Hepatocyte (in vitro differentiated cells): ENCODE measurements around the gene POLE2. TPM values are rescaled to one million over a fixed set of nuclear protein-coding genes. Genes with fewer than 3 reads are reported as not detected.
"Not testable (repeated sequence)": the region's sequence is repeated elsewhere in the genome, so short reads cannot be mapped to it uniquely, and the experiment has no call there.

Source experiments
- DNase-seq: peaks from one replicate; pipeline ENCODE4 v3.0.0-alpha.2; 2016; ENCODE audit warnings: low spot score
- H2AFZ ChIP-seq: fragments of 200-600 bp; sonication (generic); 2 replicates; pipeline ENCODE4 v1.6.0; 2016; ENCODE audit warnings: antibody characterized with exemption, mild to moderate bottlenecking
- H3K27ac ChIP-seq: fragments of 200-600 bp; sonication (generic); 2 replicates; pipeline ENCODE4 v1.5.1; 2016; ENCODE audit warnings: mild to moderate bottlenecking
- H3K27me3 ChIP-seq: fragments of 200-600 bp; sonication (generic); 2 replicates; pipeline ENCODE4 v1.6.1; 2016
- H3K36me3 ChIP-seq: fragments of 200-600 bp; sonication (generic); replicated peaks from 2 replicates; pipeline ENCODE4 v1.5.1; 2016; ENCODE audit warnings: low read depth; ENCODE audit not compliant: insufficient read depth
- H3K4me1 ChIP-seq: fragments of 200-600 bp; sonication (generic); 2 replicates; pipeline ENCODE4 v1.5.1; 2016; ENCODE audit warnings: mild to moderate bottlenecking, moderate library complexity; ENCODE audit not compliant: insufficient read depth
- H3K4me2 ChIP-seq: fragments of 200-600 bp; sonication (generic); 2 replicates; pipeline ENCODE4 v1.6.0; 2016
- H3K4me3 ChIP-seq: fragments of 200-600 bp; sonication (generic); 2 replicates; pipeline ENCODE4 v1.5.1; 2016; ENCODE audit warnings: mild to moderate bottlenecking
- H3K79me2 ChIP-seq: fragments of 200-600 bp; sonication (generic); 2 replicates; pipeline ENCODE4 v1.6.0; 2017; ENCODE audit warnings: mild to moderate bottlenecking
- H3K9me2 ChIP-seq: fragments of 200-600 bp; sonication (generic); replicated peaks from 2 replicates; pipeline ENCODE4 v1.6.0; 2017; ENCODE audit warnings: mild to moderate bottlenecking; ENCODE audit not compliant: insufficient read depth
- H3K9me3 ChIP-seq: fragments of 200-600 bp; sonication (generic); 2 replicates; pipeline ENCODE4 v1.5.1; 2016; ENCODE audit warnings: low read depth, mild to moderate bottlenecking
- H4K20me1 ChIP-seq: fragments of 200-600 bp; sonication (generic); 2 replicates; pipeline ENCODE4 v1.6.0; 2016; ENCODE audit warnings: mild to moderate bottlenecking; ENCODE audit not compliant: insufficient read depth, poor library complexity, severe bottlenecking
- EZH2 ChIP-seq: fragments of 200-600 bp; sonication (generic); IDR thresholded peaks from 2 replicates; pipeline ENCODE4 v1.6.1; 2016; ENCODE audit warnings: antibody characterized with exemption, mild to moderate bottlenecking, borderline replicate concordance
- EZH2phosphoT487 ChIP-seq: fragments of 200-600 bp; sonication (generic); IDR thresholded peaks from one replicate; pipeline ENCODE4 v1.6.1; 2018; ENCODE audit warnings: antibody characterized with exemption, mild to moderate bottlenecking, low read depth, moderate library complexity; ENCODE audit not compliant: unreplicated experiment, severe bottlenecking
- WGBS: methylation state at CpG from one replicate; pipeline ENCODE4 v1.1.6; 2016; ENCODE audit warnings: low lambda C conversion rate; ENCODE audit errors: missing lambda C conversion rate; 5-methylcytosine and 5-hydroxymethylcytosine counted together
- polyA plus RNA-seq: library from polyadenylated mRNA; unstranded; fragments of >200 nt; fragmentation: Nextera tagmentation; extraction: Ambion mirVana; gene quantifications from 2 replicates; pipeline ENCODE4 v1.2.1, GENCODE V29; 2016
- total RNA-seq: library from RNA; depleted of rRNA; stranded (reverse); fragments of >200 nt; gene quantifications from 2 replicates; pipeline ENCODE4 v1.2.3, GENCODE V29; 2014
- TF ChIP-seq, protein P1 (sequence below): fragments of 200-600 bp; sonication (generic); IDR thresholded peaks from 2 replicates; pipeline ENCODE4 v1.5.1; 2016; ENCODE audit warnings: antibody characterized with exemption, mild to moderate bottlenecking; ENCODE audit not compliant: poor library complexity

The POLE2 gene
- total and polyA plus RNA-seq, 2 experiments from 2014 or later, result 3.9 to 7.6 TPM

DNA sequence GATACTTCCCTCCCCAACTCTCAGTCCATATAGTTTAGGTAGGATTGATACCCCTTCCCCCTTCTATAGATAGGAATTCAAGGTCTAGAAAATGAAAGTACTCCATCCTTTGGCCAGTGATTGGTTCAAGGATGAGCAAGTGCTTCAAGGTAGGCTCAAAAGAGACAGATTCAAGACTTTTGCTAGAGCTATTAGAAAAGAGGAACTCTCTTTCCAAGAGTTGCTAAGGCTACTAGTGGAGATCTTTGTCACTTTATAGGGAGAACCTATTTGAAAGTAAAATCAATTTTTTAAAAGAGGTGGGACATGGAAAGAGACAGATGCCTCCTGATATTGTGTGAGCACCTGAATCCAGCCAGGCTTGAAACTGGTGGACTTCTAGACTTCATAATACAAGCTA, 17.5 kb downstream of the POLE2 start:
- Histone ChIP-seq H4K20me1 (no peaks in the 10 kb centered on the region), H3K4me3 (no peak overlapping the region), H3K4me1 (no peaks in the 10 kb centered on the region), H2AFZ (no peak overlapping the region), H3K9me2 (no peaks in the 10 kb centered on the region), H3K9me3 (no peaks in the 10 kb centered on the region), H3K27ac (no peak overlapping the region), H3K4me2 (no peak overlapping the region), H3K27me3 (no peaks in the 10 kb centered on the region), H3K36me3 (no peaks in the 10 kb centered on the region), H3K79me2 (no peaks in the 10 kb centered on the region)
- no peak for DNase-seq
- TF ChIP-seq EZH2phosphoT487 (no peak), EZH2 (no peak)
- TF ChIP-seq, protein P1, sequence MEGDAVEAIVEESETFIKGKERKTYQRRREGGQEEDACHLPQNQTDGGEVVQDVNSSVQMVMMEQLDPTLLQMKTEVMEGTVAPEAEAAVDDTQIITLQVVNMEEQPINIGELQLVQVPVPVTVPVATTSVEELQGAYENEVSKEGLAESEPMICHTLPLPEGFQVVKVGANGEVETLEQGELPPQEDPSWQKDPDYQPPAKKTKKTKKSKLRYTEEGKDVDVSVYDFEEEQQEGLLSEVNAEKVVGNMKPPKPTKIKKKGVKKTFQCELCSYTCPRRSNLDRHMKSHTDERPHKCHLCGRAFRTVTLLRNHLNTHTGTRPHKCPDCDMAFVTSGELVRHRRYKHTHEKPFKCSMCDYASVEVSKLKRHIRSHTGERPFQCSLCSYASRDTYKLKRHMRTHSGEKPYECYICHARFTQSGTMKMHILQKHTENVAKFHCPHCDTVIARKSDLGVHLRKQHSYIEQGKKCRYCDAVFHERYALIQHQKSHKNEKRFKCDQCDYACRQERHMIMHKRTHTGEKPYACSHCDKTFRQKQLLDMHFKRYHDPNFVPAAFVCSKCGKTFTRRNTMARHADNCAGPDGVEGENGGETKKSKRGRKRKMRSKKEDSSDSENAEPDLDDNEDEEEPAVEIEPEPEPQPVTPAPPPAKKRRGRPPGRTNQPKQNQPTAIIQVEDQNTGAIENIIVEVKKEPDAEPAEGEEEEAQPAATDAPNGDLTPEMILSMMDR, result no peak

DNA sequence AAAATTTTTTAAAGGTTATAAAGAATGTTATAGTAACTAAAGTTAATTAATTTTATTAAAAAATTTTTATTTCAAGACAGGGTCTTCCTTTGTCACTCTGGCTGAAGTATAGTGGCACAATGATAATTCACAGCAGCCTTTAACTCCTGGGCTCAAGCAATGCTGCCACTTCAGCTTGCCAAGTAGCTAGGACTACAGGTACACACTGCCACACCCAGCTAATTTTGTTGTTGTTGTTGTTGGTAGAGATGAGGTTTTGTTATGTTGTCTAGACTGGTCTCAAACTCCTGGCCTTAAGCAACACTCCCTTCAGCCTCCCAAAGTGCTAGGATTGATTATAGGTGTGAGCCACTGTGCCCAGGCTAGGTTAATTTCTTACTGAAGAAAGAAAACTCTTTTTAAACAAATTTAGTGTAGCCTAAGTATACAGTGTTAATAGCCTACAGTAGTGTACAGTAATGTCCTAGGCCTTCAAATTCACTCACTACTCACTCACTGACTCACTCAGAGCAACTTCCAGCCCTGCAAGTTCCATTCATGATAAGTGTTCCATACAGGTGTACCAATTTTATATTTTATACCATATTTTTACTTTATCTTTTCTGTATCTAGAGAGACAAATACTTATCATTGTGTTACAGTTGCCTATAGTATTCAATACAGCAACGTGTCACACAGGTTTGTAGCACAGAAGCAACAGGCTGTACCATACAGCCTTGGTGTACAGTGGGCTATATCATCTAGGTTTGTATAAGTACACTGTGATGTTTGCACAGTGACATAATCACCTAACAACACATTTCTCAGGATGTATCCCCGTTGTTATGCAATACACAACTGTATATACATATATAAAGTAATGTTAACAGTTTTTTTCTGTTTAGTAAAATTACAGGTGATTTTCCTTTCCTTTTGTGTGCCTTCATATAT, 28.2 kb downstream of the POLE2 start:
- no peaks in the 10 kb centered on the region for H3K27me3 ChIP-seq
- DNase-seq, result no peak
- no peak overlapping the region for H2AFZ ChIP-seq
- H3K4me1 ChIP-seq, result no peaks in the 10 kb centered on the region
- H3K36me3 ChIP-seq, result no peaks in the 10 kb centered on the region
- 65% methylated on average over 2 of the region's 2 CpGs for WGBS
- H3K27ac ChIP-seq, result peak overlapping the region; percentile 26
- H3K4me2 ChIP-seq, result no peak overlapping the region
- peaks cover 2% of the 10 kb centered on the region for H3K79me2 ChIP-seq
- TF ChIP-seq EZH2, result no peak
- TF ChIP-seq, protein P1, result no peak
- no peaks in the 10 kb centered on the region for H3K9me2 ChIP-seq
- no peak overlapping the region for H3K4me3 ChIP-seq
- H4K20me1 ChIP-seq, result no peaks in the 10 kb centered on the region
- no peaks in the 10 kb centered on the region for H3K9me3 ChIP-seq

DNA sequence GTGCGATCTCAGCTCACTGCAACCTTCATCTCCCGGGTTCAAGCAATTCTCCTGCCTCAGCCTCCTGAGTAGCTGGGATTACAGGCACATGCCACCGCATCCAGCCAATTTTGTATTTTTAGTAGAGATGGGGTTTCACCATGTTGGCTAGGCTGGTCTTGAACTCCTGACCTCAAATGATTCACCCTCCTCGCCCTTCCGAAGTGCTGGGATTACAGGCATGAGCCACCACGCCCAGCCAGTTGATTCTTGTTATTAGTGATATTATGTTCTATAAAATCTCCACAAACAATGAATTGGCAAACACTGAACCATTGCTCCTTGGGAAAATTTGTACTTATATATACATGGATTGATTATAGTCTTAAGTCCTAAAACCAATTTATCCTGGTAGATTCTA, 30.5 kb downstream of the POLE2 start:
- H3K9me2 ChIP-seq, H3K4me1 ChIP-seq, H3K36me3 ChIP-seq, H4K20me1 ChIP-seq, H3K79me2 ChIP-seq, H3K9me3 ChIP-seq, H3K27me3 ChIP-seq, H2AFZ ChIP-seq, DNase-seq, H3K4me2 ChIP-seq, H3K4me3 ChIP-seq, H3K27ac ChIP-seq: not testable (repeated sequence)
- WGBS, result 93% methylated on average over 5 of the region's 6 CpGs

DNA sequence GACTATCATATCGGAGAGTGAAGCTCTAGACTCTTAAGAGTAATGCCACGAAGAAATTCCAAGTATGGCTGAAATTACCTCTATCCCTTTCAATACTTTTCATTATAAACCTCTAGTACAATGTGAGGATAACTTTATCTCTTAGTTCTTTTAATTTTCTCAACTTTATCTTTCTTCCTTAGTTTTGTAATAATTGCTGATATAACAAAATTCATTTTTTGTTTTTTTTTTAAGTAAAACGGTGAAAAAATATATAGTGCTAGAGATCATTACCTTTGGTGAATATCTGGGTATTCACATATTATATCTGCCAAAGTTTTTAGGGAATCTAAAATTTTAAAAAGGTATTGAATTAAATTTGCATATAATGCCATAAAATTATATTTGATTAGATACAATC, 33.5 kb downstream of the POLE2 start:
- H2AFZ ChIP-seq, result no peak overlapping the region
- no peak for DNase-seq
- no peaks in the 10 kb centered on the region for H3K4me1 ChIP-seq
- H3K9me3 ChIP-seq, result no peaks in the 10 kb centered on the region
- H3K4me2 ChIP-seq, result no peak overlapping the region
- H3K4me3 ChIP-seq, result no peak overlapping the region
- no peak overlapping the region for H3K27ac ChIP-seq
- peaks cover 5% of the 10 kb centered on the region for H3K79me2 ChIP-seq
- WGBS, result 98% methylated on average over 3 of the region's 3 CpGs
- H4K20me1 ChIP-seq, result no peaks in the 10 kb centered on the region
- TF ChIP-seq EZH2phosphoT487 (no peak), EZH2 (no peak)
- TF ChIP-seq, protein P1, result no peak
- H3K36me3 ChIP-seq, result no peaks in the 10 kb centered on the region
- no peaks in the 10 kb centered on the region for H3K27me3 ChIP-seq
- H3K9me2 ChIP-seq, result no peaks in the 10 kb centered on the region
